GM10266 (cell line): Measurements from ENCODE around the gene PHGDH.

Experiments used
- DNase-seq: peaks from one replicate; pipeline ENCODE4 v3.0.0; 2012; ENCODE audit errors: extremely low spot score
- CTCF ChIP-seq: IDR thresholded peaks from 2 replicates; pipeline ENCODE4 v1.5.1; 2012; ENCODE audit warnings: mild to moderate bottlenecking, low read depth; ENCODE audit not compliant: control insufficient read depth, insufficient read depth; ENCODE audit errors: missing control alignments

Gene PHGDH

GRCh38 chr1:119721896-119722295 lies 10.2 kb downstream of the PHGDH start:
- TF ChIP-seq CTCF: no peak

GRCh38 chr1:119724611-119725218 lies 13.0 kb downstream of the PHGDH start:
- DNase-seq: no peak
- TF ChIP-seq CTCF: no peak

More at GRCh38 chr1:119721896-119722295, 10.2 kb downstream of the PHGDH start:
- DNase-seq: no peak

- TF ChIP-seq CTCF: no peak
- DNase-seq: no peak
These were observed 13.9 kb downstream of the PHGDH start for GRCh38 chr1:119725626-119726025.

- DNase-seq: no peak
- TF ChIP-seq CTCF: no peak
These were observed 16.3 kb downstream of the PHGDH start for GRCh38 chr1:119727991-119728390.

- DNase-seq: no peak
- TF ChIP-seq CTCF: no peak
These were observed 17.3 kb downstream of the PHGDH start for GRCh38 chr1:119729044-119729443.

- no peak for TF ChIP-seq CTCF
- DNase-seq: no peak
These were observed 19.3 kb downstream of the PHGDH start for GRCh38 chr1:119731060-119731459.

- TF ChIP-seq CTCF: no peak
- DNase-seq: no peak
These were observed 20.2 kb downstream of the PHGDH start for GRCh38 chr1:119731741-119732430.
